ENCODE data around the gene ZNF724.
A peak's percentile ranks its signal among the peaks of the same experiment; 100 is the strongest.
"Not testable (repeated sequence)": the region's sequence is repeated elsewhere in the genome, so short reads cannot be mapped to it uniquely, and the experiment has no call there.

The ZNF724 gene

DNA sequence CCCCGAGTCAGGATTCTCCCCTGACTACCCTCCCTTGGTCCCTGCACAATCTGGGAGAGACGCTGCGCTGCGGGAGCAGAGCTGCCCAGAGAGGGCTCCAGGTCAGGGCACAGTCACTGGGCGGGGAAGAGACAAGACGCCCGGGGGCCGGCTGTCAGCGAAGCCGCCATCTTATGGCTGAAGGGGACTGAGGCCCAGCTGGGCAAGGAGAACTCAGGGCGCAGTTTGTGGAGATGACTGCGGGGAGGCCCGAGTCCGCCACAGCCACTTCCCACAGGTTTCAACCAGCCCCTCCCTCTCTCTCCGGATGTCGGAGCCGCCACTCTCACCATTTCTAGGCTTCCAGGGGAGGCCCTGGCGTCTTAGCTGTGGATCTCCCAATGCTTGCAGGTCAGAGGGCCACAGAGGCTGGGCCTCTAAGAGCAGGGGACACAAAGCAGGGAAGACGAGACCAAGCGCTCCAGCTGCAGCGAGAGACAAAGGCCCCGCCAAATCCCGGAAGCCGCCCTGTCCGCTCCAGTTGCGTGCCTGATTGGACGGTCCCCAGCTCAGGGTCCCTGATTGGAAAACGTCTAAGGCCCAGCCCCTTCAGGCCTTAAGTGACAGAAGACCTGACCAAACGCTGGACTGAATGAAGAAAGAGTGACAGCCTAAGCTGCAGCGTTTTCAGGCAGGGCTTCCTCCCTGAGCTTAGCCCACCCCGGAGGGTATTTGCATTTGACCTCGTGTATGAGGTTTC, at the start of gene ZNF724:
TSS of gene ZNF724 (minus strand) at position 484 of the 739 bp plus-strand sequence. CDS start at position 332, 152 bp downstream.
- DNase-seq = peak; percentile 99

DNA sequence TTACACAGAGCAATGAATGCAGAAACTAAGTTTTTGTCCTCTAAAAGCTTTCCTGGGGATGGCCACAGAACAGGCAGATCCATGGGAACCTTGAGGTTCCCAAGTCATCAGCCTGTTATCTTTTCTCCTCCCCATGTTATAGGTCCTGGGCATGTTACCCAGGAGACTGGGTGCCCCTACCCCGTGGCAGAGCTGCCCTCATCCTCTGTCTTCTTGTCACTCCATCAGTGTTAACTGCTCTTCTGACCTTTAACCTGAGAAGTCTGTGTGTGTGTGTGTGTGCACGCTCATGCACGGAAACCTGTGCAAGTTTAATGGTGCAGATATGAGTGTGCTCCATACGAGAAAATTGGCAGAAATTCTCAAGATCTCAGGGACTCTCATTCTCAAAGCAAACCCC, 43.9 kb upstream of the ZNF724 start:
- DNase-seq = no peak

DNA sequence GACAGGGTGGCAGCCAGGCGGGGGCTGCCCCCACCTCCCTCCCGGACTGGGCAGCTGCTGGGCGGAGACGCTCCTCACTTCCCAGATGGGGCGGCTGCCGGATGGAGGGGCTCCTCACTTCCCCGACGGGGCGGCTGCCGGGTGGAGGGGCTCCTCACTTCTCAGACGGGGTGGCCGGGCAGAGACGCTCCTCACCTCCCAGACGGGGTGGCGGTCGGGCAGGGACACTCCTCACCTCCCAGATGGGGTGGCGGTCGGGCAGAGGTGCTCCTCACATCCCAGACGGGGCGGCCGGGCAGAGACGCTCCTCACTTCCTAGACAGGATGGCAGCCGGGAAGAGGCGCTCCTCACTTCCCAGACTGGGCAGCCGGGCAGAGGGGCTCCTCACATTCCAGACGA, 39.8 kb upstream of the ZNF724 start:
- DNase-seq = not testable (repeated sequence)

DNA sequence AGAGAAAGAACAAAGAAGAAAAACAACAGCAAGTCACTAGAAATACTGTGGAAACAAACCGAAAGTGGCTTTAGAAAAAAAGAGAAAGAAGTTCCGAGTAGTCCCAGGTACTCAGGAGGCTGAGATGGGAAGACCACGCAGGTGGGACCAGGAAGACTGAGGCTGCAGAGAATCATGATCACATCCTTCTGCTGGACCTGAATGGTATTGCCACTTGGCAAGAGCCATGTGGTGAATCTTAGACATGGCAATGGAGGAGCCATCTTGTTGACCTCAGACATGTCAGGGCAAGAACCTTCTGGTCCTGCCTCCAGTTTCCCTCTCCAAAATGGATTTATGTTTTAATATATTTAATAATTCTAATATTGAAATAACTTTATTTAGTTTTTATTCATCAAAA, 37.4 kb upstream of the ZNF724 start:
- no peak for DNase-seq

DNA sequence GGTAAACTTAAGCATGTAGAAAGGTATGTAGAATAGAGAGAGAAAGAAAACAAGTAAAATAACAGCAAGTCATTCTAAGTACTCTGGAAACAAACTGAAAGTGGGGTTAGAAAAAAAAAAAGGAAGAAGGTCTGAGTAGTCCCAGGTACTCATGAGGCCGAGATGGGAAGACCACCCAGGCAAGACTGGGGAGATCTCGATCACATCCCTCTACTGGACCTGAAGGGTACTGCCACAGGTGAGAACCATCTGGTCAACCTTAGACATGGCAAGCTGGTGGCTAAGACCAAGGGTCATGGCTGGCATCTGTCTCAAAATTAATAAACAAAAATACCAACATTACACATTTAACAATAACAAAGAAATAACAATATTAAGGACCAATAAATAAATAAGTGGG, 36.3 kb upstream of the ZNF724 start:
- no peak for DNase-seq

DNA sequence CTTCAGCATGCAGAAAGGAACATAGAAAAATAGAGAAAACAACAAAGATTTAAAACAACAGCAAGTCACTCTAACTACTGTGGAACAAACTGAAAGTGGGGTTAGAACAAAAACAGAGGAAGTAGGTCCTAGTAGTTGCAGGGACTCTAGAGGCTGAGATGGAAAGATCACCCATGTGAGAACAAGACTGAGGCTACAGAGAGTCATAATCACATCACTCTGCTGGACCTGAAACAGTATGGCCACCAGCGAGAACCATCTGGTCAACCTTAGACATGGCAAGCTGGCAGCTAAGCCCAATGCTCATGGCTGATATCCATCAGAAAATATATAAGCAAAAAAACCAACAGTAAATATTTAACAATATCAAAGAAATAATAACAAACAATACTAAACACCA, 35.8 kb upstream of the ZNF724 start:
- DNase-seq = no peak

DNA sequence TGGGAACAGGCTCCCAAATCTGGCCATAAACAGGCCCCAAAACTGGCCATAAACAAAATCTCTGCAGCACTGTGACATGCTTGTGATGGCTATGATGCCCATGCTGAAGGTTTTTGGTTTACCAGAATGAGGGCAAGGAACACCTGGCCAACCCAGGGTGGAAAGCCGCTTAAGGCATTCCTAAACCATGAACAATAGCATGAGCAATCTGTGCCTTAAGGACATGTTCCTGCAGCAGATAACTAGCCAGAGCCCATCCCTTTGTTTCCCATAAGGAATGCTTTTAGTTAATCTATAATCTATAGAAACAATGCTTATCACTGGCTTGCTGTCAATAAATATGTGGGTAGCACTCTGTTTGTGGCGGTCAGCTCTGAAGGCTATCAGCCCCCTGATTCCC, 35.1 kb upstream of the ZNF724 start:
- DNase-seq = not testable (repeated sequence)

DNA sequence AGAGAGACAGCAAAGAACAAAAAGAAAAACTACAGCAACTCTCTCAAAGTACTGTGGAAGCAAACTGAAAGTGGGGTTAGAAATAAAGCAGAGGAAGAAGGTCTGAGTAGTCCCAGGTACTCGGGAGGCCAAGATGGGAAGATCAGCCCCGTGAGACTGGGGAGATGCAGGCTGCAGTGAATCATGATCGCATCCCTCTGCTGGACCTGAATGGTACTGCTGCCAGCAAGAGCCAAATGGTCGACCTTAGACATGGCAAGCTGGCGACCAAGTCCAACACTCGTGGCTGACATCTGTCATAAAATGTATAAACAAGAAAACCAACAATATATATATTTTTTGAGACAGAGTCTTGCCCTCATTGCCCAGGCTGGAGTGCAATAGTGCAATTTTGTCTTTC, 33.7 kb upstream of the ZNF724 start:
- peak; percentile 32 for DNase-seq

DNA sequence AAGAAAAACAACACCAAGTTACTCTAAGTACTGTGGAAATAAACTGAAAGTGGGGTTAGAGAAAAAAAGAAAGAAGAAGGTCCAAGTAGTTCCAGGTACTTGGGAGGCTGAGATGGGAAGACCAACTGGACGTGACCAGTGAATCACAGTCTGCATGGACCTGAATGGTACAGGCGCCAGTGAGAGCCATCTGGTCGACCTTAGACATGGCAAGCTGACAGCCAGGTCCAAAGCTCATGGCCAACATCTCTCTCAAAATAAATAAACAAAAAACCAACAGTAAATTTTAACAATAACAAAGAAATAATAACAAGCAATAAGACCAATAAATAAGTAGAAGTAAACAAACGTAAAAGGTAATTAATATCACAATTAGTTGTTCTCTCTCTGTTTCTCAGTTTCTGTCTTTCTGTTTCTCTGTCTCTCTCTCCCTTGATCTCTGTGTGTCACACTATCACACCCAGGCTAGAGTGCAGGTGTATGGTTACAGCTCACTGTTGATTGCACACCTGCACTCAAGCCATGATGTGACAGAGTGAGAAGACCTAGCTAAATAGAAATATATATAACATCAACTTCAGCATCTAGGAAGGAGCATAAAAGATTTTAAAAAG, 31.6 kb upstream of the ZNF724 start:
- no peak for DNase-seq

DNA sequence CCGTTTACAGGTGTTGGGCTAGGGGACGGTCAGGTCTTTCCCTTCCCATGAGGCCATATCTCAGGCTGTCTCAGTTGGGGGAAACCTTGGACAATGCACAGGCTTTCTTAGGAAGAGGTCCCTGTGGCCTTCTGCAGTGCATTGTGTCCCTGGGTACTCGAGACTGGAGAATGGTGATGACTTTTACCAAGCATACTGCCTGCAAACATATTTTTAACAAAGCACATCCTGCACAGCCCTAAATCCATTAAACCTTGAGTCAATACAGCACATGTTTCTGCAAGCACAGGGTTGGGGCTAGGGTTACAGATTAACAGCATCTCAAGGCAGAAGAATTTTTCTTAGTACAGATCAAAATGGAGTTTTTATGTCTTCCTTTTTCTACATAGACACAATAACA, 27.9 kb upstream of the ZNF724 start:
- not testable (repeated sequence) for DNase-seq

DNA sequence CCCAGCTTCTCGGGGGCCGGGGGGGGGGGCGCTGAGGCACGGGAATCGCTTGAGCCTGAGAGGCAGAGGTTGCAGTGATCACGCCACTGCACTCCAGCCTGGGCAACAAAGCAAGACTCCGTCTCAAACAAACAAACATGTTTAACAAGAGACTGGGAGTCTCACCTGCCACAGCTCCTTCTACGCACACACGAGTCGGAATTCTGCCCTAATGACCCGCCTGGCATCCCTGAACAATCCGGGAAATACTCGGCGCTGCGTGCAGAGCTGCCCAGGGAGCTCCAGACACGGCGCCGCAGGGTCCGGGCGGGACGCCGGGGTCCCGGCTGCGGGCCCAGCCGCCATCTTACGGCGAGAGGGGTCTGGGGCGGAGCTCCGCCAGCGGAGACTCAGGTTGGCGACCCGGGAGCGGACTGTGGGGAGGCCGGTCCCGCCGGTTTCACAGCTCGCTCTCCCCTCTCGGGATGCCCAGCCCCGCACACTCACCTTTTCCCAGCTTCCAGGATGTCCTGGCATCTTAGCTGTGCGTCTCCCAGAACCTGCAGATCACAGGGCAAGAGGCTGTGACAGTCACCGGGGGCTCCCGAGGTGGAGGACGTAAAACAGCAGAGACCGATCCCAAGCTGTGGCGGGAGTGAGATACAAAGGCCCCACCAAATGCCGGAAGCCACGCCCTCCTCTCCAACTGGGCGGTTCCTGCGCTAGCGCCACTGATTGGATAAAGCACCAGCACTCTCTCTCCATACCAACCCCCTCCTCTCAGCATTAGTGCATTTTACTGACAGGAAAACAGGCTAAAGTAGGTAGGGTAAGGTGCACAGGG, 23.6 kb upstream of the ZNF724 start:
- peak; percentile 97 for DNase-seq

DNA sequence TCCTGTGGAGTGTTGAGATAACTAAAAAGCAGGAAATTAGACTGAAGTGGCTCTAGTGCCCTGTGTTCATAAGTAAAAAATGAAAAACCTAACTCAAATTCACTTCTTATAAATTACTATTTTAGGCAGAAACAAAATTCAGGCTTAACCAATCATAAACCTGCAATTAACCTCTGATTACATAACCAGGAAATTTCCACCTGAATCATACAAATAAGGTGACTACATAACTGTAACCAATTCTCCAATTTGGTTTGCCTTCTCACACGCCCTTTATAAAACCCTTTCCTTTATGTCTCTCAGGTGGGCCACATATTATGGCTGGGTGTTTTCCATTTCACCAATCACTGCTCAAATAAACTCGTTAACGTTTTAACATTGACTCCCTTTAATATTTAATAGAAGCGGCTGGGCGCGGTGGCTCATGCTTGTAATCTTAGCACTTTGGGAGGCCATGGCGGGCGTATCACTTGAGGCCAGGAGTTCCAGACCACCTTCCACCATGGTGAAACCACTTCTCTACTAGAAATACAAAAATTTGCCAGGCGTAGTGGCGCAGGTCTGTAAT, 22.9 kb upstream of the ZNF724 start:
- DNase-seq = no peak

DNA sequence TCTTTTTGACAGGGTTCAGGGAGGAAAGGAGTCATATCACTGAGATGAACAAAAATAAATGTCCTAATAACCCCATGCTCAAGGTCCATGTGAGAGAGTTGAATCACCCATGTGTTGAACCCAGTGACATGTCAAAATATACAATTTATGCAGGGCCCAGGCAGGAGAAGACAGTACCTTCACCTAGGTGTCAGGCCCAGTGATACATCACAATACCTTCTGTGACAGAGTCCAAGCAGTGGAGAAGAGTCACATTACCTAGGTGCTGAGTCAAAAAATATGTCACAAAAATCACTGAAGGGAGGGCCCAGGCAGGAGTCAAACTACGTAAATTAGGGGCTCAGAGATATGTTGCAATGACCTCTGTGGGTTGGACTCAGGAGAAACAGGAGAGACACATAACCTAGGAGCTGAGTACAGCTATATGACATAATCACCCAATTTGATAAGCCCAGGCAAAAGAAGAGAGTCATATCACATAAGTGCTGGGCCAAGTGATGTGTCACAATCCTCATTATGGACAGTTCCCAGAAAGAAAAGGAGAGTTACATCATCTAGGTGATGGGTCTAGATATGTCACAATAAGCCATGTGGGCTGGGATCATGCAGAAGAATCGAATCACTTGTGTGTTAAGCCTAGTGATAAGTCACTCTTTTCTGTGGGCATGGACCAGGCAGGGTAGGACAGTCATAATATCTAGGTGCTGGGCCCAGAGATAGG, 13.8 kb upstream of the ZNF724 start:
- DNase-seq = no peak

DNA sequence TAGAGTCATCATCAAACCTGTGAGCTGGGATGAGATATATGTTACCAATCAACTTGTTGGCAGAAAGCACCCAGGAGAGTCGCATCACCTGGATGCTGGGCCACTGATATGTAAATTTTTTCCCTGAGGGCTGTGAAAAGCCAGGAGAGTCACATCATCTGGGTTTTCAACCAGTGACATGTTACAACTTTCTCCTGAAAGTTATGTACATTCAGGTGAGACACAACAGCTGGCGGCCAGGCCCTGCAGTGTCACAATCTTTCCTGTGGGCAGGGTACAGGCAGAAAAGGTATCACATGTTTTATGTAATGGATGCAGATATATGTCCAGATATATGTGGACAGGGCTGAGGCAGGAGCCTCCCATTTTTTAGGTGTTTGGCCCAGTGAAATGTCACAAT, 13.2 kb upstream of the ZNF724 start:
- DNase-seq = no peak

DNA sequence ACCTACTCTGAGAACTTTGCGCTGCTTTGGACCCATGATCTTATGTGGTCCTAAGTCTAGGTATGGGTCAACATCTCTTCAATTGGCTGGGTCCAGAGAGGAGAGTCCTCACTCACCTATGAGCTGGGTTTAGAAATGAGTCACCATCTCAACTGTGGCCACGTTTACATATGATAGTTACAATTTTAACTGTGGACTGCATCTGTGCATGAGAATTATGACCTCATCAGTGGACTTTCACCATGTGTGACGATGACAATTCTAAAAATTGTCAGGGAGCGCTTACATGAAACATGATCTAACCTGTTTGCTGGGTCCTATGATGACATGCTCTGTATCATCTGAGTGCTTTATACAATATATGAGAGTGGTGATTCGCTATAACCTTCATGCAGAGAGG, 12.7 kb upstream of the ZNF724 start:
- no peak for DNase-seq

DNA sequence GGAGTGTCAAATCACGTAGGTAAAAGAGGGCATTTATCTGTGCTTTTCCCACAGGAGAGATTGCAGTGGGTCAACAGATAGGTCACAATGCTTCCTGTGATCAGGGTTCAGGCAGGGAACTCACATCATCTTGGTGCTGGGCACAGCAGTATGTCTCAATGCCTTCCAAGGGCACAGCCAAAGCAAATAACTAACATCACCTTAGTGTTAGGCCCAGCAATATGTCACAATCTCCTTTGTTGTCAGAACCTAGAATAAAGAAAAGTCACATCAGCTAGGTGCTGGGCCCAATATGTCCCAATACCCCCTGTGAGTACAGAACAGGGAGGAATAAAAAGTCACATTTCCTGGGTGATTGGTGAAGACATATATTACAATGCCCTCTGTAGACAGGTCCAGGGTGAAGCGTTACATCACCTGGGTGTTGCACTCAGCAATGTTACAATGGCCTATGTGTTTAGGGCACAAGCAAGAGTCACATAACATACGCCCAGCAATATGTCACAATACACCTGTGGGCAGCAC, 11.4 kb upstream of the ZNF724 start:
- no peak for DNase-seq

DNA sequence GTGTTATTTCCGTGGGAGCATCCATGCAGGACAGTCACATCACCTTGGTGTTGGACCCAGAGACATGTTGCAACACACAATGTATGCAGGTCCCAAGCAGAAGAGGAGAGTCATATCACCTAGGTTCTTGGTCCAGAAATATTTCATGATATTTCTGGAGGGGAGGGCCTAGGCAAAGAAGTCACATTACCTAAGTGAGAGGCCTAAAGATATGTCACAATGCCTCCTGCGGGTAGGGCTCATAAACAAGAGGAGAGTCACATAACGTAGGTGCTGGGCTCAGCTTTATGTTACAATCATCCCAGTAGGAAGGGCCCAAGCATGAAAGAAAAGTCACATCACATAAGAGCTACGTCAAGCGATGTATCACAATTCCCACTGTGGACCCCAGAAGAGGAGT, 10.8 kb upstream of the ZNF724 start:
- no peak for DNase-seq

DNA sequence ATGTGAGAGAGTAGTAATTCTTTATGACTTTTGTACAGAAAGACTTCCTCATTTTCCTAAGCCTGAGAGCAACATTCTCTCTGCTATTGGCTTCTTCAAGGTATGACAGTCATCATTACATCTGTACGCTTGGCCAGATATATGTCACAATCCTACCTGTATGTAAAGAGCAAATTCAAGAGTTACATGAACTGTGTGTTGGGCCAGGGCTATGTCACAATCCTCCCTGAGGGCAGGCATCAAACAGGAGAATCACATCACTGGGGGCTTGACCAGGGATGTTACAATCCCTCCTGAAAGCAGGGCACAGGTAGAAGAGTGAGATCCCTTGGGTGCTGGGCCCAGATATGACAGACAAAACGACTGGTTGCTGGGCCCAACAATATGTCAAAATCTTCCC, 9.8 kb upstream of the ZNF724 start:
- DNase-seq = no peak

DNA sequence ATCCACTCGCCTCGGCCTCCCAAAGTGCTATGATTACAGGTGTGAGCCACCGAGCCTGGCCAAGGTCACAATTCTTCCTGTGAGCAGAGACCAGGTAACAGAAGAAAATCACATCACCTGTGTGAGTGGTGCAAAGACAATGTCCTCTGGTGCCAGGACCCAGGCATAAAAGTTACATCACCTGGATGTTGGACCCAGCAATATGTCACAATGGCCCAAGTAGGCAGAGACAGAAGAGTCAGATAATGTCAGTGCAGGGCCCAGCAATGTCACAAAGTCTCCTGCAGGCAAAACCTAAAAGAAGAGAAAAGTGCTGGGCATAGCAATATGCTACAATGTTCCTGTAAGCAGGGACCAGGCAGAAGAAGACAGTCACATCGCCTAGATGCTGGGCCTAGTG, 5.5 kb upstream of the ZNF724 start:
- DNase-seq = no peak

DNA sequence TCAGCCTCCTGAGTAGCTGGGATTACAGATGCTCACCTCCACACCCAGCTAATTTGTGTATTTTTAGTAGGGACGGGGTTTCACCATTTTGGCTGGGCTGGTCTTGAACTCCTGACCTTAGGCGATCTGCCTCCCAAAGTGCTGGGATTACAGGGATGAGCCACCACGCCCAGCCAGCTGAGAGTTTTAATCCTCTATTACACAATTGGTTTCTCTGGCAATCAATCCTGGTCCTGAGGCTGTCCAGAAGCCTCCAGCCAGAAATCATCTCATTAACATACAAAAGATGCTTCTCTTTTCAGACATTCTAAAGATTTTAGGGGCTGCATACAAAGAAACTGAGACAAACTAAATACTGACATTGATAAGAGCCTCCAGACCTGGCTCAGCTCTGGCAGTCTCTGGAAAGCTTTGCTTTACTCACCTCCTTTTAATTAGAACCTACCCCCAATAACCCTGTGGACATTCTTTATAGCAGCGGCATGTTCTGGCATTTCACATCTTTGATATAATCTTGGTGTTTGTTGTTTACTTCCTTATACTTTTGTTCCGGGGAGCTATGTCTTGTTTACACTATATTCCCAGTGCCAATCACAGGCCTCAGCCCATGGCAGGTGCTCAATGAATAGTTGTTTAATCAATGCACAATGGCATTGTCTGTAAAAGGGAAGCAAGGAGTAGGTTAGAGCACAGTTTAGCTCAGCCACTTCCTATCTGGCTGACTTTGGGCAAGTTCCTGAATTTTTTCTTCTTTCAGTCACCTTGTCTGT, 4.1 kb upstream of the ZNF724 start:
- peak; percentile 58 for DNase-seq

DNA sequence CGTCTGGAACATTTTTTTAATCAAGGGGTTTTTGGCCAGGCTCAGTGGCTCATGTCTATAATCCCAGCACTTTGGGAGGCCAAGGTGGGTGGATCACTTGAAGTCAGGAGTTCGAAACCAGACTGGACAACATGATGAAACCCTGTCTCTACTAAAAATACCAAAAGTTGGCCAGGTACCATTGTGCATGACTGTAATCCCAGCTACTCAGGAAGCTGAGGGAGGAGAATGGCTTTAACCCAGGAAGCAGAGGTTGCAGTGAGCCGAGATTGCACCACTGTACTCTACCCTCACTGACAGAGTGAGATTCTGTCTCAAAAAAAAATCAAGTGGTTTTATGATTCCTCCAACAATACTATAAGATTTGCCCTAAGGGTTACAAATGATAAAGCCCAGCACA, 3.1 kb upstream of the ZNF724 start:
- not testable (repeated sequence) for DNase-seq

DNA sequence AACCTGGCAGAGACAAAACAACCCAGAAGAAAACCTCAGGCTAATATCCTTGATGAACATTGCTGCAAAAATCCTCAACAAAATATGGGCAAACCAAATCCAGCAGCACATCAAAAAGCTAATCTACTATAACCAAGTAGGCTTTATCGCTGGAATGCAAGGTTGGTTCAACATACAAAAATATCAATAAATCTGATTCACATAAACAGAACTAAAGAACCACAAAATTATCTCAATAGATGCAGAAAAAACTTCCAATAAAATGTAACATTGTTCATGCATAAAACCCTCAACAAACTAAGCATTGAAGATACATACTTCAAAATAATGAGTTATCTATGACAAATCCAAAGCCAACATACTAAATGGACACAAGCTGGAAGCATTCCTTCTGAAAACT, 8.8 kb downstream of the ZNF724 start:
- DNase-seq = no peak

All from NCI-H146 (cell line).